ENCODE results near the gene LDAF1.

Gene LDAF1

DNA sequence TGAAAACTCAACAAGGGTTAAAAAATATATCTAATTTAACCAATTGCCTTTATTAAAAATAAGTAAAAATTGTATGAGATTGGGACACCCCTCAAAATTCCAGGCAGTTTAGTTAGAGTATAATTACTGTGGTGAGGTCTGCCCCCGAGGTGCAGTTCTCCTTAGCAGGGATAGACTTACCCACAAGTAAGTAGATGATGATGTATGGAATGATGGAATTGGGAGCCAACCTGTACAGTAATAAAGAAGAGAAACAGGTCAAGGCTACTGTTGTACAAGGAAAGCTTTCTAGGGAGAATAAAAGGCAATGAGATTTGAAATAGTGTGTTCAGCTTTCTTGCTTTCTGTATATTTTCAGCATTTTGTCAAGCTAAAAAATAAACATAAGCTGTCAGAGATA, 1.8 kb downstream of the LDAF1 start:
- TF ChIP-seq CTCF (IDR thresholded peaks at IDR 0.05) = no peak

GRCh38 chr16:21161211-21161610, 2.7 kb downstream of the LDAF1 start:
- TF ChIP-seq CTCF (IDR thresholded peaks at IDR 0.05) = no peak

GRCh38 chr16:21162661-21163151, 4.2 kb downstream of the LDAF1 start:
- no peak for TF ChIP-seq CTCF (IDR thresholded peaks at IDR 0.05)

GRCh38 chr16:21163576-21163975, 5.1 kb downstream of the LDAF1 start:
- no peak for TF ChIP-seq CTCF (IDR thresholded peaks at IDR 0.05)

DNA sequence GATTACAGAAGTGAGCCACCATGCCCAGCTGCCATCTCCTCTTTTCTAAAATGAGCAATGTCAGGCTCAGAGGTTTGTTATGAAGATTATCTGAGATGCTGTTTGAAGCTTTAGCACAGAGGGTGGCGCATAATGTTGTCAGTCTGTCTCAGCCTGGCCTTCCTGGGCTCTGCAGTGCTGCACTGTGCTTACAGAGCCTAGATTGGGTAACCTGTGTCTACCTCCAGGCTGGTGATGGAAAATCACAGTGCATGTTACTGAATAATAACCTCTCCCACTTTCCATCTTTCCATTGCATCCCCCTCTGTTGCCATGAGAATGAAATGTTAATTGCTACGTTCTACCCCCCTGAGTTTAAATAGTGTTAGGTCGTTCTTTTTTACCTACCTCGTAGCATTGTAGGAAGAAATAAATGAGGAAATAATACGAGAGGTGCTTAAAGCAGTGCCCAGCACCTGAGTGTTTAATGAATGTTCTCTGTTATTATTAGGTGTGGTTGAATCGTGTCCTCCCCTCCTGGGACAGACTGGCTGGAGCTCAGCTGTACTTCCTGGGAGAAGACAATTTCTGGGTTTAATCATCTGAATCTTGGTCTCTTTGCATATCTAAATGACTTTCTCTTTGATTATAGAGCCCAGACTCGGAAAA, 6.2 kb downstream of the LDAF1 start:
- no peak for TF ChIP-seq CTCF (IDR thresholded peaks at IDR 0.05)

DNA sequence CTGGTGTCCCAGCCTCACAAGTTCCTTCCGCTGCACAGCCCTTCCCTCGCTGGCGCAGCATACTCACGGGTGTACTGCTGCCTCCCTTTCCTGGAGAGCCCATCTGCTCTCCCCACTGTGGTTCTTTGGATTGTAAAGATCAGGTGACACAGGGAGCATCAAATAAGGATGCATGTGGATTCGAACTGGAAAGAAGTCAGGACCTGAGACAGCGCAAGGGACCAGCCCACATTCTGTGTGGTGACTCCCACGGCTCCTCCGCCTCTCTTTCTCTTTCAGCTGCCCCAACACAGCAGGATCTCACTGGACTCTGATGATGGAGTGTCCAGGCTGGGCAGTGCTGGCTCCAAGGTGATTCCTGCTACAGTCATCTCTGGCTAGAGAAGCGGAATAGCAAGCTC, 8.1 kb downstream of the LDAF1 start:
- no peak for TF ChIP-seq CTCF (IDR thresholded peaks at IDR 0.05)

- TF ChIP-seq CTCF (IDR thresholded peaks at IDR 0.05) = no peak
Observed at GRCh38 chr16:21167360-21167759, 8.9 kb downstream of the LDAF1 start.
